GM12801 (cell line): Measurements from ENCODE around the gene FAM83G.

ENCODE experiments used
- CTCF ChIP-seq: IDR thresholded peaks from one replicate; pipeline ENCODE4 v1.5.1; 2011; ENCODE audit warnings: control low read depth; ENCODE audit not compliant: insufficient read length; ENCODE audit errors: extremely low read depth

The FAM83G gene

GRCh38 chr17:18949566-18949965 is 55.0 kb downstream of the FAM83G start:
- no peak for TF ChIP-seq CTCF

- TF ChIP-seq CTCF, result no peak
These were observed 56.0 kb downstream of the FAM83G start for GRCh38 chr17:18948476-18949006.

- no peak for TF ChIP-seq CTCF
These were observed 56.7 kb downstream of the FAM83G start for GRCh38 chr17:18947866-18948265.

- no peak for TF ChIP-seq CTCF
These were observed 58.0 kb downstream of the FAM83G start for GRCh38 chr17:18946536-18946935.

GRCh38 chr17:18944646-18945045 is 59.9 kb downstream of the FAM83G start:
- TF ChIP-seq CTCF, result no peak

DNA sequence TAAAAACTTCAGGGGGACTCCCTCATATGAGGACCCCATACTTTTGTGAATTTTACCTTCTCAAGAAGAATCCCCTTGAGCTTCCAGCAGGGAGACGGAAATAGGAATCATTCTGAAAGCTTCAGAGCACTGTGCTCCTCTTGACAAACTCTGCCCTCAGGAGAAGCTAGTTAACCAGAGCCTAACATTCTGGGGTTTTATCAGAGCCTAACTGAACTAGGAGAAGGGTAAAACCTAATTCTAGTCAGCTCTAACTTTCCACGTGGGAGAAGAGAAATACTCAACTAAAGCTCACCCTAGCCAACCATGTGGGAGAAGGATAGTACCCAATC is 65.9 kb downstream of the FAM83G start:
- no peak for TF ChIP-seq CTCF

DNA sequence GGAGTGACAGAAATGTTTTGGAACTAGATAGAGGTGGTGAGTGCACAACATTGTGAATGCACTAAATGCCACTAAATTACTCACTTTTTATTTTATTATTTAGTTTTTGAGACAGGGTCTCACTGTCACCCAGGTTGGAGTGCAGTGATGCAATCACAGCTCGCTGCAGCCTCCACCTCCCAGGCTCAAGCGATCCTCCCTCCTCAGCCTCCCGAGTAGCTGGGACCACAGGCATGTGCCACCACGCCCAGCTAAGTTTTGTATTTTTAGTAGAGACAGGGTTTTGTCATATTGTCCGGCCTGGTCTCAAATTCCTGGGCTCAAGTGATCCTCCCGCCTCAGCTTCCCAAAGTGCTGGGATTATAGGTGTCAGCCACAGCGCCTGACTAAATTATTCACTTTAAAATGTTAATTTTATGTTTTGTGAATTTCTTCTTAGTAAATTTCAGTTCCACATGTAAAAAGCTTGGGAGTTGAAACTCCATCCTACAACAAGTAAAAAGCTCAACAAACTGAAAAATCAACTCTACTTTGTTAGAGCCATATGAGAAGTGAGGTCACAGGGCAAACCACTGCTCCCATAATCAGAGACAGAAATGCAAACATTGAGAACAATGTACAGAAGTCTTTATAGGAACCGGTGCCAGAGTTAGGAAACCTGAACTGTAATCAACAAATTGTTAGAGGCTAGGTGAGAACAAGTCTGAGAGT is 66.4 kb downstream of the FAM83G start:
- TF ChIP-seq CTCF, result no peak
